GM13977 (cell line): ENCODE data around the gene ITLN2.
"Not testable (repeated sequence)": the region's sequence is repeated elsewhere in the genome, so short reads cannot be mapped to it uniquely, and the experiment has no call there.

Experiments used
- DNase-seq: peaks from one replicate; pipeline ENCODE4 v3.0.0; 2012; ENCODE audit warnings: low spot score
- in situ Hi-C: fragments of 300-500 bp; cut with MboI; formaldehyde crosslinking; loops from one replicate; pipeline ENCODE4 v1.12.0; 2022; ENCODE audit warnings: low sequenced_read_pairs, low pct_unique_long_range_greater_than_20kb, mixed read lengths, inconsistent platforms; ENCODE audit not compliant: unreplicated experiment
- TF ChIP-seq, protein P1 (sequence below): IDR thresholded peaks from 2 replicates; pipeline ENCODE4 v1.5.1; 2012; ENCODE audit warnings: mild to moderate bottlenecking, control low read depth; ENCODE audit not compliant: insufficient read depth; ENCODE audit errors: extremely low read depth, missing control alignments

ITLN2 gene

DNA sequence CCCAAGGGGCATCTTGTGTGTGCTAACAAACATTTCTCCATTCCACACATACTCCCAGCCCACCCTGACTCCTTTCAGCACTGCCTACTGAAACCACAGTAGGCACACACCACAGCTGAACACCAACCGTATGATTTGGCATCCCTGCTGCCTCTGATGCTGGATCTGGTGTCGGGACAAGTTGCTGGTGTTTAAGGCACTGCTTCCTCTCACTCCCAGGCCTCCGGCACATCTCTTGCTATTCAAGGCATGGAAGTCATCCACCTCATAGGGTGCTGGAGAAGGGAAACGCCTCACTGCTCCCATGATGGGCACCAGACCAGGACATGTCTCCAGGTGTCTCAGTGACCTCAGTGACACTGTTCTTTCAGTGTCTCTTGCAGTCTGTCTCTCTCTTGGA, 2.4 kb upstream of the ITLN2 start:
- TF ChIP-seq, protein P1, sequence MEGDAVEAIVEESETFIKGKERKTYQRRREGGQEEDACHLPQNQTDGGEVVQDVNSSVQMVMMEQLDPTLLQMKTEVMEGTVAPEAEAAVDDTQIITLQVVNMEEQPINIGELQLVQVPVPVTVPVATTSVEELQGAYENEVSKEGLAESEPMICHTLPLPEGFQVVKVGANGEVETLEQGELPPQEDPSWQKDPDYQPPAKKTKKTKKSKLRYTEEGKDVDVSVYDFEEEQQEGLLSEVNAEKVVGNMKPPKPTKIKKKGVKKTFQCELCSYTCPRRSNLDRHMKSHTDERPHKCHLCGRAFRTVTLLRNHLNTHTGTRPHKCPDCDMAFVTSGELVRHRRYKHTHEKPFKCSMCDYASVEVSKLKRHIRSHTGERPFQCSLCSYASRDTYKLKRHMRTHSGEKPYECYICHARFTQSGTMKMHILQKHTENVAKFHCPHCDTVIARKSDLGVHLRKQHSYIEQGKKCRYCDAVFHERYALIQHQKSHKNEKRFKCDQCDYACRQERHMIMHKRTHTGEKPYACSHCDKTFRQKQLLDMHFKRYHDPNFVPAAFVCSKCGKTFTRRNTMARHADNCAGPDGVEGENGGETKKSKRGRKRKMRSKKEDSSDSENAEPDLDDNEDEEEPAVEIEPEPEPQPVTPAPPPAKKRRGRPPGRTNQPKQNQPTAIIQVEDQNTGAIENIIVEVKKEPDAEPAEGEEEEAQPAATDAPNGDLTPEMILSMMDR = no peak
- in situ Hi-C loops = loop anchor here (25.0 kb wide), 1 partner anchor 545 kb away; the partner anchor contains the start of gene VANGL2
- no peak for DNase-seq

DNA sequence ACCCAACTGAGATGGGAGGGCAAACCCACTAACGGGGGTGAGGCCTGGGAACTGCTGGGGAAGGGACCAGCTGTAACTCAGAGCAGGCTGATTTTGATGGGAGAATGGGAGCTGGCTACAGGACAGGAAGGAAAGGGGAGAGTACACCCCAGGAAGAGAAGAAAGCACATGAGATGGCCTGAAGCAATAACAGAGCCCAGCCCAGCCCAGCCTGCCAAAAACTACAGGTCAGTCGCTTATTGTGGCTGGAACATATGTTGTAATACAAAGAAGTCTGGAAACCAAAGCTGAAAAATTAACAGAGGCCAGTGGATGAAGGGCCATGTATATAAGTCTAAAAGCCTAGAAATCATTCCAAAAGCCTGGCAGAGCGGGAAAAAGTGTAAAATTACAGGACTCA, 1.6 kb downstream of the ITLN2 start:
- DNase-seq = no peak
- TF ChIP-seq, protein P1 = no peak
- in situ Hi-C loops = loop anchor here (5.0 to 25.0 kb wide), 2 partner anchors 111 to 541 kb away; partner anchors contain the start of gene VANGL2

DNA sequence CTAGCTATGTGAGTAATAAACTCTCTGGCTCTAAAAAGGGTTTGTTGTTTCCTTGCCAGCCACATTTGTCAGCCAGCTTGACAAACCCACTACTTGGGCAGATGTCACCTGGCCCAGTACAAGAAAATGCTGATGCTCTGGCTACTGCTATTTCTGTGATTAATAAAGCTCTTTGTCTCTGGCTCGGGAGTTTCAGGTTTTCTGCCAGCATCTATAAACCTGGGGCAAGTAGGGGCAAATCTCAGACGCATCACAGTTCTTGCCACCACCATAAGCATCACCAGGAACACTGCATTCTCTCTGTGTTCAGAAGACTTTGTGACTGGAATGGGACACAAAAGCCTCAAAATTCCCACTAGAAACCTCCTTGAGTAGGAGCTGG, 2.5 kb downstream of the ITLN2 start:
- in situ Hi-C loops = loop anchor here (5.0 to 25.0 kb wide), 2 partner anchors 110 to 540 kb away; partner anchors contain the start of gene VANGL2
- TF ChIP-seq, protein P1 = no peak
- no peak for DNase-seq

DNA sequence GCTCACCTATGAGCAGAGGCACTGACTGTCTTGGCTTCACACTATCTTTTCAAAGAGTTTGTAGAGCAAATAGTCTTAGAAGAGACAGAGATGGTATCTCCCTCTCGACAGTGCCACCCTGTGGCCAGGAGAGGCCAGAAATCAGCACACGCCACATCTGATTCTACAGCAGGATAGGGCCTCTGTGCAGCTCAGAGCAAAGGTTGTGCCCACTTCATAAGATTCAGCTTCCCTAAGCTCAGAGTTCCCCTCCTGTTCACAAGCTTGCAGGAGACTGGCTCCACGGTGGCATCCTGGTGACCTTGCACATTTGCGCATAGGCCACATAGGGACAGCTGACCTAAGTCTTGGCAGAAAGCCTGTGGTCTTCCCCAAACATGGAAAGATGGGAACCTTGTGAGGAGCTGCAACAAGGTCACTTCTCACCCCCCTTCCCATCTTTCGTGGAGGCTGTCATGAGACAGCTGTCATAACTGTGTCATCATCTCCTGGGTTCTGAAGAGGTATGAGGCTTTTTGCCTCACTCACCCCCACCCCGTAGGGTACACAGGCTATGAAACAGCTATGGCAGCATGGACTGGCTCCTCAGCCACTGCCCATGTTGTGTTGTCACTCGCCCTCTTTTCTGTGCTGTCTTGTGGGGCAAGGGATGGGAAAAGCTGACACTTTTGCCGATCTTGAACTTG, 3.0 kb downstream of the ITLN2 start:
- TF ChIP-seq, protein P1 = peak; percentile 81
- in situ Hi-C loops = loop anchor here (5.0 to 25.0 kb wide), 2 partner anchors 109 to 539 kb away; partner anchors contain the start of gene VANGL2
- DNase-seq = peak; percentile 79

DNA sequence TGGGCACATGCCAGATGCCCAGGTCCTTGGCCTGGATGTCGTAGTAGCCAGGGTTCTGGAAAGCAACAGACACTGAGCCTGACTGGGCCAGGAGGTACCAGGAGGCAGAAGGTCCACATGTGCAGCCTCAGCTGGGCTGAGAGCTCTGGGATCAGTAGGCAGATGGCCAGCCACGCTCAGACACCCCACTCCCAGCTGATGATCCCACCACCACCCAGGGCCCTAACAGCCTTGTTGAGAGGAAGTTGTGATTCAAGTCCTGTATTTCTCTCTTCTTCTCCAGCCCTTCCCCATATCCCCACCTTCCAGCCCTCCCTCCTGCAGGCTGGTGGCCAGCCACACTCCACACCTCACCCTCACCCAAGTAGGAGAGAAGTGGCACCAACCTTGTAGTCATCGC, 4.0 kb downstream of the ITLN2 start:
- in situ Hi-C loops = loop anchor here (5.0 to 25.0 kb wide), 2 partner anchors 108 to 538 kb away; partner anchors contain the start of gene VANGL2

DNA sequence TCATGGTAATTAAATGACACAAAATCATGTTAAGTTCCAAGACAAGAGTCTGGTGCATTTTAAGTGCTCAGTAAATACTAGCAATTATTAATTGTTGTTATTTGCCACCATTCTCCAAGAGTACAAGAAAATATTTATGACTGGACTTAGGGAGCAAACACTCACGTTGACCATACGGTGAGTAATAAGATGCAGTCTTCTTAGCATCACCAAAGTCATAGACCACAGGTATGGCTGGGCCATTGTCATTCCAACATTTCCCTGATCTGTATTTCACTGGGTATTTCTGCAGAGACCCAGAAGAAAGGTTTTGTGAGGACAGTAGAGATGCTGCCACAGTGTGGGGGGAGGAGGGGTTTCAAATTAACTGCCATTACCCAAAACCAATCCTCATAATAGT, 4.7 kb downstream of the ITLN2 start:
- TF ChIP-seq, protein P1 = no peak
- in situ Hi-C loops = loop anchor here (5.0 to 25.0 kb wide), 2 partner anchors 108 to 538 kb away; partner anchors contain the start of gene VANGL2
- no peak for DNase-seq

More for the DNA sequence above, 4.0 kb downstream of the ITLN2 start:
- TF ChIP-seq, protein P1 = no peak
- DNase-seq = no peak

DNA sequence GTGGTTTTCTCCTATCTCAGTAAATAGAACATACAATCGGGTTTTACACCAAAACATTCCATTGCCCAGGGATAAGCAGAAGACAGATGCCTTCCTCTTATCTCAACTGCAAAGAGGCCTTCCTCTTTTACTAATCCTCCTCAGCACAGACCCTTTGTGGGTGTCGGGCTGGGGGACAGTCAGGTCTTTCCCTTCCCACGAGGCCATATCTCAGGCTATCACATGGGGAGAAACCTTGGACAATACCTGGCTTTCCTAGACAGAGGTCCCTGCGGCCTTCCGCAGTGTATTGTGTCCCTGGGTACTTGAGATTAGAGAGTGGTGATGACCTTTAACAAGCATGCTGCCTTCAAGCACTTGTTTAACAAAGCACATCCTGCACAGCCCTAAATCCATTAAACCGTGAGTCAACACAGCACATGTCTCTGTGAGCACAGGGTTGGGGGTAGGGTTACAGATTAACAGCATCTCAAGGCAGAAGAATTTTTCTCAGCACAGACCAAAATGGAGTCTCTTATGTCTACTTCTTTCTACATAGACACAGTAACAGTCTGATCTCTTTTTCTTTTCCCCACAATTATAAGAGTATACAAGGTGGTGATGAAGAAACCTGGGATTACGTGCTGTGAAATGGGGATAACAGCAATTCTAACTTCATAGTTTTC, 5.3 kb downstream of the ITLN2 start:
- DNase-seq, in situ Hi-C loops: not testable (repeated sequence)

DNA sequence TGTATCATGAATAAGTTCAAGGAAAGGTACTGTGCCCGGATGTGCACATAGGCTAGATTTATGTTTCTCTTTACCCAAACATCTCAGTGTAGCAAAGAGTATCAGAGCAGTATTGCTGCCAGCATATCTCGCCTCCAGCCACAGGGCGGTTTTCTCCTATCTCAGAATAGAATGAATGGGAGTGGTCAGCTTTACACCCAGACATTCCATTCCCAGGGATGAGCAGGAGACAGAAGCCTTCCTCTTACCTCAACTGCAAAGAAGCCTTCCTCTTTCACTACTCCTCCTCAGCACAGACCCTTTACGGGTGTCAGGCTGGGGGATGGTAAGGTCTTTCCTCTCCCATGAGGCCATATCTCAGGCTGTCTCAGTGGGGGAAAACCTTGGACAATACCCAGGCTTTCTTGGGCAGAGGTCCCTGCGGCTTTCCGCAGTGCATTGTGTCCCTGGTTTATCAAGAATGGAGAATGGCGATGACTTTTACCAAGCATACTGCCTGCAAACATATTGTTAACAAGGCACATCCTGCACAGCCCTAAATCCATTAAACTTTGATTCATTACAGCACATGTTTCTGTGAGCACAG, 7.3 kb downstream of the ITLN2 start:
- DNase-seq, in situ Hi-C loops: not testable (repeated sequence)

DNA sequence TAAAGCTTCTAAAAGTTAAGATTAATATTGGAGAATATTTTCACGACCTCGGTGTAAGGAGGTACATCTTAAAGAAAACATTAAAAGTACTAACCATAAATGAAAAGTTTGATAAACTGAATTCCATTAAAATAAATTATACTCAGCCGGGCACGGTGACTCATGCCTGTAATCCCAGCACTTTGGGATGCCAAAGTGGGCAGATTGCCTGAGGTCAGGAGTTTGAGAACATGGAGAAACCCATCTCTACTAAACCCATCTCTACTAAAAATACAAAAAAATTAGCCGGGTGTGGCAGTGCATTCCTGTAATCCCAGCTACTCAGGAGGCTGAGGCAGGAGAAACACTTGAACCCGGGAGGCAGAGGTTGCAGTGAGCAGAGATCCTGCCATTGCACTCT, 8.7 kb downstream of the ITLN2 start:
- DNase-seq, in situ Hi-C loops: not testable (repeated sequence)
